HepG2 (cell line): ENCODE measurements around the gene EBF4. TPM values are rescaled to one million over a fixed set of nuclear protein-coding genes. Genes with fewer than 3 reads are reported as not detected.

Experiments
- ARNTL ChIP-seq: sonication (generic); formaldehyde crosslinking; IDR thresholded peaks from 2 replicates; pipeline ENCODE4 v1.4.0; 2020; ENCODE audit warnings: mild to moderate bottlenecking, missing genetic modification reagents
- ATM ChIP-seq: fragments of 450-650 bp; IDR thresholded peaks from 2 replicates; pipeline ENCODE4 v1.7.1; 2017; ENCODE audit warnings: mild to moderate bottlenecking, borderline replicate concordance
- ELF1 ChIP-seq: sonication (generic); formaldehyde crosslinking; IDR thresholded peaks from 2 replicates; pipeline ENCODE4 v1.4.0; 2020; ENCODE audit warnings: missing genetic modification reagents
- HDAC2 ChIP-seq: sonication (generic); formaldehyde crosslinking; IDR thresholded peaks from 2 replicates; pipeline ENCODE4 v1.4.0; 2020; ENCODE audit warnings: missing genetic modification reagents
- ZBTB4 ChIP-seq: sonication (generic); formaldehyde crosslinking; IDR thresholded peaks from 2 replicates; pipeline ENCODE4 v1.4.0; 2020; ENCODE audit warnings: missing genetic modification reagents, mild to moderate bottlenecking, borderline replicate concordance
- ZNF274 ChIP-seq: sonication (generic); formaldehyde crosslinking; IDR thresholded peaks from 2 replicates; pipeline ENCODE4 v1.5.1; 2020; ENCODE audit warnings: mild to moderate bottlenecking, missing genetic modification reagents
- ZNF598 ChIP-seq: sonication (generic); formaldehyde crosslinking; IDR thresholded peaks from 2 replicates; pipeline ENCODE4 v1.5.1; 2020; ENCODE audit warnings: mild to moderate bottlenecking, missing genetic modification reagents, borderline replicate concordance
- ZNF615 ChIP-seq: sonication (generic); formaldehyde crosslinking; IDR thresholded peaks from 2 replicates; pipeline ENCODE4 v1.5.0; 2020; ENCODE audit warnings: mild to moderate bottlenecking, missing genetic modification reagents, borderline replicate concordance
- ZNF839 ChIP-seq: sonication (generic); formaldehyde crosslinking; IDR thresholded peaks from 2 replicates; pipeline ENCODE4 v1.4.0; 2020; ENCODE audit warnings: missing genetic modification reagents, mild to moderate bottlenecking, borderline replicate concordance
- polyA plus RNA-seq, 8 experiments: library from polyadenylated mRNA; depleted of rRNA in 3 of 8; stranded (reverse) in 7 of 8; unstranded in 1 of 8; fragments of >200 nt; fragmentation: Illumina TruSeq in 4 of 8; extraction: Trizol in 4 of 8; gene quantifications; 2 replicates each; pipeline versions ENCODE4 v1.2.1 to v1.2.3, GENCODE V29; 2011 to 2016; ENCODE audit warnings: low read depth in 4 of 8, missing spikeins in 1 of 8, mixed read lengths in 1 of 8; ENCODE audit not compliant: insufficient read depth in 1 of 8
- total RNA-seq, 5 experiments: library from RNA; depleted of rRNA; stranded (reverse); fragments of >200 nt; fragmentation: Illumina TruSeq; extraction: Trizol; gene quantifications; 2 replicates each; pipeline ENCODE4 v1.2.3, GENCODE V29; 2016; ENCODE audit warnings: low read depth in 1 of 5

EBF4 gene
- total and polyA plus RNA-seq, 2 of the 13 experiments (the other 11 are each of a cell fraction or from before 2014, with no cell fraction given), result 0.84 to 2.2 TPM

GRCh38 chr20:2750491-2751251 lies 58.1 kb downstream of the EBF4 start (continued):
- TF ChIP-seq ZNF598 (CRISPR knock-in tag), result 0 out of 2 replicates have a peak, but pooled peaks have one; percentile 27
- 0 out of 2 replicates have a peak, but pooled peaks have one; percentile 38 for TF ChIP-seq ZNF839 (CRISPR knock-in tag)
- peak; percentile 49; the same call in 1 of the 2 replicates for TF ChIP-seq ZNF274 (CRISPR knock-in tag)
- TF ChIP-seq ATM, result no peak
- peak; percentile 2; the same call in 1 of the 2 replicates for TF ChIP-seq ARNTL (CRISPR knock-in tag)
- TF ChIP-seq ZBTB4 (CRISPR knock-in tag), result no peak
- TF ChIP-seq ZNF615 (CRISPR knock-in tag), result no peak
- TF ChIP-seq HDAC2 (CRISPR knock-in tag), result no peak
- TF ChIP-seq ELF1 (CRISPR knock-in tag), result no peak
